HG03457 (cell line): Measurements from ENCODE around the gene GORASP1.
A peak's percentile ranks its signal among the peaks of the same experiment; 100 is the strongest.
"Not testable (repeated sequence)": the region's sequence is repeated elsewhere in the genome, so short reads cannot be mapped to it uniquely, and the experiment has no call there.

Experiments used
- ATAC-seq: cut with Tn5 transposase; IDR thresholded peaks from one replicate; pipeline ENCODE4 v1.9.1; 2021; ENCODE audit warnings: moderate number of reproducible peaks; ENCODE audit not compliant: unreplicated experiment

GORASP1 gene

GRCh38 chr3:39075910-39076309 is 31.5 kb downstream of the GORASP1 start:
- no peak for ATAC-seq

- no peak for ATAC-seq
Observed at GRCh38 chr3:39068556-39068955, 38.9 kb downstream of the GORASP1 start.

GRCh38 chr3:39067286-39067685 is 40.1 kb downstream of the GORASP1 start:
- no peak for ATAC-seq

- no peak for ATAC-seq
Observed at GRCh38 chr3:39065197-39065596, 42.2 kb downstream of the GORASP1 start.

GRCh38 chr3:39064646-39065045 is 42.8 kb downstream of the GORASP1 start:
- no peak for ATAC-seq

- no peak for ATAC-seq
Observed at GRCh38 chr3:39063143-39063542, 44.3 kb downstream of the GORASP1 start.

GRCh38 chr3:39062180-39062579 is 45.2 kb downstream of the GORASP1 start:
- ATAC-seq = no peak

GRCh38 chr3:39061228-39061627 is 46.2 kb downstream of the GORASP1 start:
- ATAC-seq = not testable (repeated sequence)

GRCh38 chr3:39056151-39056550 is 51.3 kb downstream of the GORASP1 start:
- no peak for ATAC-seq

- ATAC-seq = no peak
Observed at GRCh38 chr3:39053696-39054095, 53.7 kb downstream of the GORASP1 start.

GRCh38 chr3:39052583-39052982 is 54.8 kb downstream of the GORASP1 start:
- no peak for ATAC-seq

- ATAC-seq = peak; percentile 98
Observed at GRCh38 chr3:39051649-39052561, 55.5 kb downstream of the GORASP1 start, which contains the start of the genes SCN11A and WDR48. SCN11A (minus strand) TSS chr3:39051944; CDS start chr3:38950362, 101,582 bp downstream. WDR48 (plus strand) TSS chr3:39052016; CDS start chr3:39052026, 10 bp downstream.

GRCh38 chr3:39050029-39050428 is 57.4 kb downstream of the GORASP1 start:
- ATAC-seq = no peak
